ENCODE measurements around the gene SLC29A3.
"Not testable (repeated sequence)": the region's sequence is repeated elsewhere in the genome, so short reads cannot be mapped to it uniquely, and the experiment has no call there.

The SLC29A3 gene

GRCh38 chr10:71319042-71319799 lies at the start of gene SLC29A3:
Gene SLC29A3, plus strand, starts transcription at chr10:71319259. Its CDS starts 51 bp downstream, at chr10:71319310.
- peak; percentile 94 for DNase-seq (ENCODE audit: low spot score)

- DNase-seq (ENCODE audit: low spot score) = peak; percentile 73
Observed at GRCh38 chr10:71269301-71270288, 49.5 kb upstream of the SLC29A3 start.

- peak; percentile 79 for DNase-seq (ENCODE audit: low spot score)
Observed at GRCh38 chr10:71270301-71271220, 48.5 kb upstream of the SLC29A3 start.

- DNase-seq (ENCODE audit: low spot score) = no peak
Observed at GRCh38 chr10:71271662-71272055, 47.4 kb upstream of the SLC29A3 start.

GRCh38 chr10:71272056-71272771 lies 46.8 kb upstream of the SLC29A3 start:
- no peak for DNase-seq (ENCODE audit: low spot score)

- not testable (repeated sequence) for DNase-seq (ENCODE audit: low spot score)
Observed at GRCh38 chr10:71272974-71273373, 46.1 kb upstream of the SLC29A3 start.

GRCh38 chr10:71273506-71273905 lies 45.6 kb upstream of the SLC29A3 start:
- DNase-seq (ENCODE audit: low spot score) = no peak

- DNase-seq (ENCODE audit: low spot score) = no peak
Observed at GRCh38 chr10:71274901-71275796, 43.9 kb upstream of the SLC29A3 start.

GRCh38 chr10:71276873-71277272 lies 42.2 kb upstream of the SLC29A3 start:
- no peak for DNase-seq (ENCODE audit: low spot score)

GRCh38 chr10:71277914-71278665 lies 41.0 kb upstream of the SLC29A3 start:
- DNase-seq (ENCODE audit: low spot score) = no peak

- DNase-seq (ENCODE audit: low spot score) = peak; percentile 55
Observed at GRCh38 chr10:71278691-71279588, 40.1 kb upstream of the SLC29A3 start.

GRCh38 chr10:71279590-71280170 lies 39.4 kb upstream of the SLC29A3 start:
- no peak for DNase-seq (ENCODE audit: low spot score)

- no peak for DNase-seq (ENCODE audit: low spot score)
Observed at GRCh38 chr10:71280216-71280615, 38.8 kb upstream of the SLC29A3 start.

GRCh38 chr10:71280825-71281224 lies 38.2 kb upstream of the SLC29A3 start:
- DNase-seq (ENCODE audit: low spot score) = no peak

GRCh38 chr10:71281646-71282322 lies 37.3 kb upstream of the SLC29A3 start:
- no peak for DNase-seq (ENCODE audit: low spot score)

- DNase-seq (ENCODE audit: low spot score) = no peak
Observed at GRCh38 chr10:71282323-71282680, 36.8 kb upstream of the SLC29A3 start.

GRCh38 chr10:71283410-71283809 lies 35.6 kb upstream of the SLC29A3 start:
- no peak for DNase-seq (ENCODE audit: low spot score)
